ENCODE results near the gene CPSF7.

DNA sequence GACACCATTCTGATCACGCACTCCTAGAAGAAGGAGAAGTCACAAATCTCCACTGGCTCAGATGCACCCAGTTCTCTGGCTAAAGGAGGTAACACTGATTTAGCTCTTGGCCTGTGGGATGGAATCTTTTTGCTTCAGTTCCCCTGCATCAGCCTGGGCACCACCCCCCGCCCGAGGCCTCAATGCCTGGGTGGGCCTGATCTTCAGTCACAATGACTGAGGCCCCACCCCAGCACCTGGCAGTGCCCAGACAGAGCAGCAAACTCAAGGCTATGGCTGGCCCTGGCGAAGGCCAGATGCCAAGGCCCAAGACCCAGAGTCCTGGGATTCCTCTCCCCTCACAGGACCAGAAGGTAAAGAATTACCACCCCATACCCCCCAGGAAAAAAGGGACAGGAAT, 73.1 kb downstream of the CPSF7 start:
- no peak for TF ChIP-seq EZH2phosphoT487 (IDR thresholded peaks at IDR 0.05; ENCODE audit: low read depth, severe bottlenecking, unreplicated experiment)
- no peak for TF ChIP-seq CTCF (IDR thresholded peaks at IDR 0.05; ENCODE audit: poor library complexity)

Data from hepatocyte (in vitro differentiated cells).